ENCODE measurements around the gene FOXE3.

FOXE3 gene

DNA sequence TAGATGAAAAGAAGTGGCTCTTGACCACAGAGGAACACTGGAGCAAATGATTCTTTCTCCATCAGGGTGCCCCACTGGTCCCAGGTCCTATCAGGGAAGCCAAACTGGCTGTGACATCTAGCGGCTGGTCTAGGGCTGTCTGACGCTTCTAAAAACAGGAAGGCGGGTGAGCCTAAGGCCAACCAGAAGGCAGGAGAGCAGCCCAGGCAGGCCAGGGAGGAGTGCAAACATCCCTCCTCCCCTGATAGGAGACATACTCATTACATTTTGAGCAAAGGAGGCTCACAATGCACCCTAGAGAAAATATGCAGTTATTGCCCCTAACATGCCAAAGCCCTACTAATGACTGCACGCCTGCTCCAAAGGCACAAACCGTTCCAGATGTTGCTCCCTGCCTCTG, 10.4 kb upstream of the FOXE3 start:
- DNase-seq (ENCODE audit: low read depth): no peak

DNA sequence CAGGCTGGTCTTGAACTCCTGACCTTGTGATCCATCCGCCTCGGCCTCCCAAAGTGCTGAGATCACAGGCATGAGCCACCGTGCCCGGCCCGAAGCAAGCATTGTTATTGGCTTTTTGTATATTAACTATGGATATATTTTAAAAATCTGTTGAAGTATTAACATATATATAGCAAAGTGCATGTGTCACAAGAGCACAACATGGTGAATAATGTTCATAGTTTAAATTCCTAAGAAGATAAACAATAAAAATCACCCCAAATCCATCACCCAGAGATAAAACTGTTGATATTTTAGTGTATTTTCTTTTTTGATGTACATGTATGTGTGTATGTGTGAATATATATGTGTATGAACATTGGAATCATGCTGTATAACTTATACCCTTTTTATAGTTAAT, 9.1 kb upstream of the FOXE3 start:
- peak; percentile 46 for DNase-seq (ENCODE audit: low read depth)

DNA sequence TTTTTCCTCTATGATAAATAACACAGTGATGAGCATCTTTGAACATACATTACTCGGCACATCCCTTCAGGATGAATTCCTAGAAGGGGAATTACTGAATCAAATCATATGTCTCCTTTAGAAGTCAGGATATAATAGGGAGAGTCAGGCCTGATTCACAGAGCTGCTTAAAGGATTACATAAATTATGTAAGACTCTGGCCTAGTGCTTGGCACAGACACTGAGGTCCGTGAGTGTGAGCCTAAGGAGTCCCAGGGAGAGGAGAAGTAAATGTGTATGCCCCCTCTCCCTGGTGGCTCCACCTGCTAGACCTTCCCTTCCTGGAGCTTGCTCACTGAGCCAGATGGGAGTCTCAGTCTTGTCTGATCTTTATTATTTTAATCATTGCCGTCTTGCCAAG, 8.6 kb upstream of the FOXE3 start:
- DNase-seq (ENCODE audit: low read depth): peak; percentile 68

DNA sequence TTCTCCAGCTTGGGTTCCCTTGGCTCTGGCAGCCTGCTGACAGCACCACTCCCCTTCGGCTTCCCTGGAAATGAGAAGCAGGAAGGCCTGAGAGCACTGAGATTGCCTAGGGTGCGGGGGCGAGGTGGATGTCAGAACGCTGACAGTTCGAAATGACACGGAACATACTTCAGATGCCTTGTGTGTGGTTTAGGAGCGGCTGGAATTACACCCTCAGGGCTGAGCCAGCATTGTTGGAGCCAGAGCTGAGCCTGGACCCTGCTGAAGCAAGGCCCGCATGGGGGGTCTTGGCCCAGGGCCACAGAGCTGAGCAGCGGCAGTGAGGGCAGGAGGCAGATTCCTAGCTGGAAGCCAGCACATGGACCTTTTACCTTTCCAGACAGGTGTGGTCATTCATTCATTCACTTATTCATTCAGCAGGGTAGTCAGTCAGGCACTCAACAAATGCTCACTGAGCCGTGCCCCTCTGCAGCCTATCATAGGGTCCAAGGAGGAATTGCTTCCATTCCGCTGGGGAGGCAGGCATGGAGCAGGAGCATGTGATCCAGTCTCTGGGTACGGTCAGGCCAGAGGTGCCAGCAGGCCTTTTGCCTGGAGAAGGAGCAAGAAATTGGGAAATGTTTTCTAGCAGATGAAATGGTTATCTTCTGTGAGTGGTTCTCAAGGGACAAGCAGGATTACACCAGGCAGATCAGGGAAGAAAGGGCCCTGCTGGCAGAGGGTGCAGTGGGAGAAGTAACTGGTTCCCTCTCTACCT, 6.6 kb upstream of the FOXE3 start:
- peak; percentile 89 for DNase-seq (ENCODE audit: low read depth)

DNA sequence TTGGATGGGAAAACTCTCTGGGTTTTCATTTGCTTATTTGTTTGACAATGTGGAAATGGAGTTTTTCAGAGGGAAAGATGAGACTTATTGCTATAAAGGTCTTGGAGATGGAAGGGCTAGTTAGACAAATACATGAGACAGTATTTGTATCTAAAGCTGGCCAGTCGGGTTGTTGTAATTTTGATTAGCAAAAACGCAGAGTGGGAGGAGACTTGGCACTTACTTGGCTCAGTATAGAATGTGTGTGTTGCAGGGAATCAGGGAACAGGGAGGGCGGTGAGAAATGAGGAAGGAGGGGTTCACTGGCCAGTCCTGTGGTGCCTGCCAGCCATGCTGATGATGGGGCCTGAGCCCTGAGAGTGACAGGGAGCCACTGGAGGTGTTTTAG, 6.0 kb upstream of the FOXE3 start:
- DNase-seq (ENCODE audit: low read depth): no peak

DNA sequence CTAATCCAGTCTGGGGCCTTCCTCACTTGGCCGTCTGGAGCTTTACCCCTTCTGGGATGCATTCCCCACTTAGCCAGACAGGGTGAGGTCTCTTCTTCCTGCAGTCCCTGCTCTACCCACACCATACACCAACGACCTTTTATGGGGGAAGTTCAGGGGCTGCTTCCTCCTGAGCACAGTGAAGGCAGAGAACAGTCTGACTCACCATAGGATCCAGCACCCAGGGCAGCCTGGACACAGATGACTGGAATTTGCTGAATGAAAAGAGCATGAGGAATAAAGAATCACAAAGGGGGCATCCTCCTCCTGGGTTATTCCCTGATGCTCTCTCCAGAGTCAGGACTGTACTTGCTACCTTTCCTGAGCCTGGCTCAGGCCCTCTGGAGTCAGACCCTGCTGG, 4.6 kb upstream of the FOXE3 start:
- DNase-seq (ENCODE audit: low read depth): peak; percentile 71

DNA sequence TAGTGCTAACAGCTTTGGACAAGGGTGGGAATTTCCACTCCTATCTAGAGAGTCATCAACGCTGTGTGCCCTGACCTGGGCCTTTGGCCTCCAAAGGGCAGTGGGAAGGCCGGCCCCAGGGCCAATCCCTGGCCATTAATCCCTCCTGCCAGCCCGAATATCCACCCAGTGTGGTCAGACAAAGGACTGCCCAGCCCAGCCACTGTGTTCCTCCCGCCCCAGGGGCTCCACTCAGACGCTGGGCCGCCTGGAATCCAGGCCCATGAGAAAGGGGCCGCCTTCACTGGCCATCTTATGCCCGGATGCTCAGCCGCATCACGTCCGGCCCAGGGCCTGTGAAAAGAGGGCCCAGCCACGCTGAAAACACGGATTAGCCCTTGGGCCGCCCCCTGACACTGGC, 3.6 kb upstream of the FOXE3 start:
- DNase-seq (ENCODE audit: low read depth): no peak

DNA sequence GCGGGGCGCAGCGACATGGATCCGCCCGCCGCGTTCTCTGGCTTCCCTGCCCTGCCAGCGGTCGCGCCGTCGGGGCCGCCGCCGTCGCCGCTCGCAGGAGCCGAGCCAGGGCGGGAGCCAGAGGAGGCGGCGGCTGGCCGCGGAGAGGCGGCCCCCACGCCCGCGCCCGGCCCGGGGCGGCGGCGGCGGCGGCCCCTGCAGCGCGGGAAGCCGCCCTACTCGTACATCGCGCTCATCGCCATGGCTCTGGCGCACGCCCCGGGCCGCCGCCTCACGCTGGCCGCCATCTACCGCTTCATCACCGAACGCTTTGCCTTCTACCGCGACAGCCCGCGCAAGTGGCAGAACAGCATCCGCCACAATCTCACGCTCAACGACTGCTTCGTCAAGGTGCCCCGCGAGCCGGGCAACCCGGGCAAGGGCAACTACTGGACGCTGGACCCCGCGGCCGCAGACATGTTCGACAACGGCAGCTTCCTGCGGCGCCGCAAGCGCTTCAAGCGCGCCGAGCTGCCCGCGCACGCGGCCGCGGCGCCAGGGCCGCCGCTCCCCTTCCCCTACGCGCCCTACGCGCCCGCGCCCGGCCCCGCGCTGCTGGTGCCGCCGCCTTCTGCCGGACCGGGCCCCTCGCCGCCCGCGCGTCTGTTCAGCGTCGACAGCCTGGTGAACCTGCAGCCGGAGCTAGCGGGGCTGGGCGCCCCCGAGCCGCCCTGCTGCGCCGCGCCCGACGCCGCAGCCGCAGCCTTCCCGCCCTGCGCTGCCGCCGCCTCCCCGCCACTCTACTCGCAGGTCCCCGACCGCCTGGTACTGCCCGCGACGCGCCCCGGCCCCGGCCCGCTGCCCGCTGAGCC, 459 bp downstream of the FOXE3 start:
- DNase-seq (ENCODE audit: low read depth): no peak

DNA sequence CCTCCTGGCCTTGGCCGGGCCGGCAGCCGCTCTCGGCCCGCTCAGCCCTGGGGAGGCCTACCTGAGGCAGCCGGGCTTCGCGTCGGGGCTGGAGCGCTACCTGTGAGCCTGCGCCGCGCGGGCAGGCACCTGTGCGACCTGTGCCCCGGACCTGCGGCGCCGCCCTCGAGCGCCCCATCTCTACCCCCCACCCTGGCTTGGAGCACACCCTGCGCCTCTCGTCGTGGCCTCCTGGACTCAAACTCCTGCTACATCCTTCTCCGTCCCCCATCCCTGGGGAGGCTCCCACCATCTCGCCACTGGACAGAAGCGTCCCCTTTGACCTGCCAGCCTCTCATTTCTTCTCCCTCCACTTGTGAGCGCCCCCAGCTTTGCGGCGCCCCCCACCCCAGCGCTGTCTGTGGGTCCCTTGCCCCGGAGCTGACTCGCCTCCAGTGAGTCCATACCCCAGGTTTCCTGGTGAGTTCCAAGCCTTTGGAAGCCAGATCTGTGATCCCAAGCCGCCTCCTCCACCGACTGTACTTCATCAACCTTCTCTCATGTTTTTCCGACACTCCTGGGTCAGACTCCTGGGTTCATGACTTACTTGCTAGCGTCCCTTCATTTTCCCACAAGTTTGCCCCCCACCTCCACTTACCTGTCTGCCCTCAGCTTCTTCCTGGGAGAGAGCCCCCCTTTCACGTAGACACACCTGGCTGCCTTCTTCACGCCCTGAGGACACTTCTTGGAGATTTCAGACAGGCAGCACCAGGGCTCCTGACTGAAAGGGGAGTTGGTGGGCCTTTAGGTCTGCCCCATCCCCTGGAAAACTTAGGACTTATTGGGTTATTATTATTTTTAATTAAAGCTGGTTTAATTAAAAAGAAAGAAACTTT, 1.3 kb downstream of the FOXE3 start:
- DNase-seq (ENCODE audit: low read depth): no peak

DNA sequence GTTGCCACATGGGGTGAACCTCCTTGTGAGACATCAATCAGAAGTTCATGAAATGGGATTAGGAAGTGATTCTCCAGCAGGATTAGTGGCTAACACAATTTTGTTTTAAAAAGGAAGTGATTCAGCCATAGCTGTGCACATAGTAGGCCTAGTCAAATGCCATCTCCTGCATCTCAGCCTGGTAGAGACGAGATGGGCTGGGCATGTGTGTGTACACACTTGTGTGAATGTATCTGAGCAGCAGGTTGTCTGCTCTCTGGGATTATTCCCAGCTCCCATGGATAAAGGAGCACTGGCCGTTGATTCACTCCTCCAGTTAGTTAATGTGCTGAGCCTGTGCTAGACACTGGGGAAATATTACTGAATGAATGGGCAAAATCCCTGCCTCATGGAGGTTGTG, 2.0 kb downstream of the FOXE3 start:
- no peak for DNase-seq (ENCODE audit: low read depth)

DNA sequence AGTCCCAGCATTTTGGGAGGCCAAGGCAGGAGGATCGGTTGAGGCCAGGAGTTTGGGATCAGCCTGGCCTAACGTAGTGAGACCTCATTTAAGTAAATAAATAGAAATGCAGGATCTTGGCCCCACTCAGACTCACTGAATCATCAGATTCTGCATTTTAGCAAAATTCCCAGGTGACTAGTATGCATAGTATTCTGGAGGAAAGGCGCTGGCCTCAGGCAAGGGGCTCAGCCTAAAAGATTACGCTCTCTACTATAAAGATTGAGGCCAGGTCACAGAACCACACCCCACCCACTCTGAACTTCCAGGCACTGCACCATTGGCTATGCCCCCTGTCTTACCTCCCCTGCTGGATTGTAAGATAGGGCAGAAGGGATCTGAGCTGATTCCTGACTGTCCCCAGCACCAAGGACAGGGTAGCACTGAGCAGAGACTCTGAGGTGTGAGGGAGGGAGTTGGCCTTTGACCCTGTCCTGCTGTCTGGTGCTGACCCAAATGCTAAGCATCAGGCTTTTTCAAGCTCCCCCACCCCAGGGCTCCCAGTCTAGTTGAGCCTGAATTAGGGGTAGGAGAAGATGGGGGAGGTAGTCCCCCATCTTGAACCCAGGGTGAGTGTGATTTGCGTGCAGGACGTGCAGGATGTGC, 2.7 kb downstream of the FOXE3 start:
- peak; percentile 41 for DNase-seq (ENCODE audit: low read depth)

DNA sequence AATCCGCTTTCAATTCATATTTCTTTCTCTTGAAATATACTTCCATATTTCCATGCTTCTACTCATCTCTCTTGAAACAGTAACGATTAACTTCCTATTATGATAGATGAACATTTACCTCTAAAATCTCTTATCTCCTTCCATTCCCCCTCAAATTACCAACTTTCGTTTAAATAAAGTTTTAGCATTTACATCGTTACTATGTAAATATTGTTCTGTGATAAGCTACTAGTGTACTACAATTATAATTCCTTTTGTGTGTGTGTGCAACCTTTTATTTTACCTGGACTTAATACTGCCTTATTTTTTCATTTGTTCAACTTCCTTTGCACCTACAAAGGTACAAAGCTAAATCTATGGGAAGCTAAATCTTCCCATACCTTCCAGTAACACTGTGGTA, 4.5 kb downstream of the FOXE3 start:
- no peak for DNase-seq (ENCODE audit: low read depth)

DNA sequence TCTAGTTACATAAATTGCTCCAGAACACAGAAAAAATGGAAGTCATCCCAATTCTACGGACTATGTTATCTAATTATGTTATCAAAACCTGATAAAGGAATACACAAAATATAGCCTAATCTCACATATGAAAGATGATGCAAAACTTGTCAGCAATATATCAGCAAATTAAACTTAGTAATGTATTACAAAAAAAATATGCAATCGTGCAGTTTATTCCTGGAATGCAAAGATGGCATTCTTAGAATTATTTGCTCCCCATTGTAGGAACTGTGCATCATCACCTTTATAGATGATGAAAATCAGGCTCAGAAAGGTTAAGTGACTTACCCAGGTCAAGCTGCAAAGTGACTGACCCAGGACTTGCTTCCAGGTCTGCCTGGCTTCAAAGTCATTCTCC, 7.8 kb downstream of the FOXE3 start:
- no peak for DNase-seq (ENCODE audit: low read depth)

DNA sequence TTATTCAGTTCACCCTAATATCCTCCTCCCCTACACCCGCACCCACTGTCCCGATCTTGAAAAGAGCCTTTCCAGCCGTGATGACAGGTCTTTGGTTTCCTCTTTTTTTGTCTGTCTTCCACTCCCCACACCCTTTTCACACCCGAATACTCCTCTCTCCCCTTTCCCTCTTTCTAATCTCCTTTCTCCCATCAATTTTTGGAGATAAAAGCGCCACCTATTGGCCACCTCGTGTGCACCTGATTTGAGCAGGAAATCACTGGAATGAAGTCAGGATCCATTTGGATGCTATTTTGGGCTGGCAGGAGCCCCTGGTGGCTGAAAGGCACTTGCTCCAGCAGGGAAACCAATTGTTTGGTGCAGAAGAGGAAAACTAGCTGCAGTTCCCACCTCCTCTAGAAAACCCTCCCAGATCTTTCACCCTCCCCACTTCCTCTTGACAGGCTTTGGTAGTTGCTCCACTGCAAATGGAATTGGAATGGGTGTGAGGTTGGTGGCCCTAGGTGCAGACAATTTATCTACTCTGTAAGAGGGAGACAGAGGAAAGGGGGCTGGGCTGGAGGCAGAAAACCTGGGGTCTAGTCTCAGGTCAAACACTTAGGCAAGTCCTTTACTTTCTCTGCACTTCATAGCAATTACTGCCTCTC, 8.4 kb downstream of the FOXE3 start:
- DNase-seq (ENCODE audit: low read depth): peak; percentile 81

DNA sequence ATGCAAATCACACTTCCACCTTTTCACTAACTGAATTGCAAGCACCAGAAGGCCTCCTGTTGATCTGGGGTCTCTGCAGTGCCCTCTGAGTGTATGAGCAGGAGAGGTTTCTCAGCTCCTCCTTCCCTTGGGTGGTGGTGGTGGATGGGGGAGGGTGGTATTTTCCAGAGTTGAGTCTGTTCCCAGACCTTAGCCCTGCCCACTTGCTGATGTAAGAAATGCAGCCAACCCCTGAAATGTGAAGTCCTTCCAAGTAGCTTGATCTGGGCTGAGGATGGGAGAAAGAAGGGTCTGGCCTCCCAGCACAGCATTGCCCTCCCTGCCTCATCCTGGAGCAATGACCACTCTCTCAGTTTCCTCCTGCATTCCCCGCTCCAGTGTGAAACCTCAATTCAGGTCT, 15.4 kb downstream of the FOXE3 start:
- DNase-seq (ENCODE audit: low read depth): peak; percentile 22

DNA sequence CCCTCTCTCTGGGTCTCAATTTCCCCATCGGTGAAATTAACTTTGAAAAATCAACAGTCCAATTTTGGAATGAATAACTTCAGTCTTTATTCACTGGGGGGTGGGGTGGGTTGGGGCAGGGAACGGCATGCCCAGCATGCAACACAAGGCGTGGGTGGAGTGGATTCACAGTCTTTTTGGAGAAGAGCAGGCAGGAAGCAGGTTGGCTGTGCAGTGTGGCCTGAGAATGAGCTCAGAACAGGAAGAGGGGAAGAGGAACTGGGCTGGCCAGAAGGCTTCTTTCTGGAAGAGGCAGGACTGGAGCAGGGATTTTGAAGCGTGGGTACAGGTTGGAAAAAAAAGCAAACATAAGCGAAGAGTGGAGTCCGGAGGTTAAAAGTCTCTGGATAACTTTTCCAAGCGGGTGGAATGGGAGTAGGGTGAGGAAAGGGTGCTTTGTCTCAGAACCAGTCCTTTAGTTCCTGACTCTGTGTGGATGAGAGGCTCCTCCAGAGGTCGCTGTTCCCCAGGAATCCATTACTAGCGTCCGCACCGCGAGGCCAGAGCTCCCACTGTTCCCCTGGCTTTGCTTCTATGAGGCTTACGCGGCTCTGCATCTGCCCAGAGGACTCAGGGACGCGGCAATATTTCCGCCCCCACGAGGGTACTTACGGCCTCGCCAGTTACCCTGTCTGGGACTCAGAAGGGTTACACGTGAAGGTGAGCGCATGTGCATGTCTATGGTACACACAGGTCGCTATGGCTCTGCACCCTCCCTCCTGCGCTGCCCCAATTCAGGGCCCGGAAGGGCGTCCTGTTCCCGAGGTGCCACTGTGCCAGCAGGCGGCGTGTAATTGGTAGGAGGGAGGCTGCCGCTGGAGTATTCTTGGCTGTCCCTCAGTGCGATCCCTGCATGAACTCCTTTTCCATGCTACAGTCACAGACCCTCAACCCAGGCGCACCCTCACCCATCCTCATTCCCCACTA, 16.3 kb downstream of the FOXE3 start:
- DNase-seq (ENCODE audit: low read depth): peak; percentile 71

DNA sequence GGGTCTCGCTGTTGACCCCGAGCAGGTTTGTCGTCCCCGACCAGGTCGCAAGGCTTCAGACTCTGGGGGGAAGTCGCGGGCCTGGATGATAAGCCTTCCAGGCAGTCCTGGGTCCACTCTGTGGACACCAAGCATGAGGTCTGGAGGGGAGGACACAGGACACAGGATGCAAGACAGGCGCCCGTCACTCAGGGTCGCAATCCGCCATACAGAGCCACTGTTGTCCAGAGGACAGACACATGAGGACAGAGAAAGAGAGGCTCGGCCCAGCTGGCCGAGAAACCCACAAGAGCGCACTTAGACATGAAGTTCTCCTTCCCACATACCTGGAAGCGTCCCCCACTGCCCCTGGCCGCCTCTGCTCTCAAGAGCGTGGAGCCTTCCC, 16.9 kb downstream of the FOXE3 start:
- no peak for DNase-seq (ENCODE audit: low read depth)

DNA sequence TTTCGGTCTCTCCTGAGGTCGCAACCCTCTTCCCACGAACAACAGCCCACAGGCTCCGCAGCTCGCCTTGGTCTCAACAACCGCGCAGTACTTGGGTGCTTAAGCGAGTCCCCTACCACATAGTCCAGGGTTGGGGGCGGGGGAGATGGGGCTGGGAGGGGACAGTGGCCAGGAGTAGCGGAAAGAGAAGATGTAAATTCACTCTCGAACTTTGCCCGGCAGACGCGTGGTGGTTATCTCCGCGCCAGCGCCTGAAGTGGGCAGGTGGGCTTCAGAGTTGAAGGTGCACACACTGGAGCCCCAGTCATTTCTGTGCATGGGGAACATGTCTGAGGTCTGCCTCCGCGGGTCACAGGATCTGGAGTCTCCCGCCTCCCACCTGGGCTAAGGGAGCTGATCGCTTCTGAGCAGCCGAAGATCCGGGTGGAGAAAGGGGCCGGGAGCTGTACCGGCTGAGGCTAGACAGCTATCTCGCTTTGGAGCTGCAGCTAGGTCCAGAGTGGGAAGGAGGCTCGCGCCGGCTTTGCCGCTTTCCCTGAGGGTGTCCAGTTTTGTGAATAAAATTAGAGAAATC, 17.5 kb downstream of the FOXE3 start:
- no peak for DNase-seq (ENCODE audit: low read depth)

DNA sequence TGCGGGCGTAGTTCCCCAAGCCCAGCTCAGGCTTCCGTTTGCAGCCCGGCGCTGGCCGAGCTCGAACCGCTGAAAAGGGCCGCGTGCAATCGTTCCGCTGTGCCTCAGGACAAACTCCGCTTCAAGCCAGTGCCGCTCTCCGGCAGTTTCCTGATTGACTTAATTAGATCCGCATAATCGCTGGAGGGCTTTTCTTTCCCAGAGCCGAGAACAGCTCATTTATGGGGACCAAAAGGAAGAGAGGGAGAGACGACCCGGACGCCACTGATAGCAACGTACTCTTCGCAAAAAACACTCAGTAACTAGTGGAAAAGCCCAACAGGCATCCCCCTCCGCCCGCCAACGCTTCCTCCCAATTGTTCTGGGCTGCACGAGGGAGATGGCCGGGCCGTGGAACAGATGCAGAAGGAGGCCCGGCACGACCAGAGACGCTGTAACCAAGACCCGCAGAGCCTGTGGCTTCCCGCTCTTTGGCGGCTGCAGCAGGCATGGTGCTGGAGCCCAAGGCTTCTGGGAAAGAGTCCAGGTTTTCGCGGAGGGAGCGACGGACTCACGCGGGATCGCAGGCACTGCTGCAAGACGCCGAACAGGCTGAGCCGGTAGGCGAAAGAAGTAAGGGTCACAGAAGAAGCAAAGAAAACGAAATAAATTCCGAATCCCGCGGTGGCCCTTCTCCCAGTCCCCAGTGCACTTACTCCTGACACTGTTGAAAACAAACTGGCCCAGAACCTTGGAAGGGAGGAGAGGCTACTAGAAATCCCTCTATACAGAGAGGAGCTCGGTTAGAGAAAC, 18.2 kb downstream of the FOXE3 start:
- peak; percentile 23 for DNase-seq (ENCODE audit: low read depth)
